Measurements from ENCODE around the gene PRKCE.
A peak's percentile ranks its signal among the peaks of the same experiment; 100 is the strongest.

The PRKCE gene

GRCh38 chr2:46009315-46009714 is 357.8 kb downstream of the PRKCE start:
- Histone ChIP-seq H3K27me3 (replicated peaks) (no peaks in the 10 kb centered on the region), H3K36me3 (replicated peaks) (no peaks in the 10 kb centered on the region), H3K4me3 (ENCODE audit: low read depth, low read length) (no peak overlapping the region), H3K27ac (no peak overlapping the region)
- in situ Hi-C loops (cut with HindIII; ENCODE audit: low pct_ligation_motif_present, low sequenced_read_pairs) = no loop called here
- no peak for DNase-seq
- TF ChIP-seq CTCF (IDR thresholded peaks at IDR 0.05; ENCODE audit: low read depth, low read length, missing control alignments) = no peak

- no peak overlapping the region for H3K4me3 ChIP-seq (ENCODE audit: low read depth, low read length)
- H3K36me3 ChIP-seq (replicated peaks) = no peaks in the 10 kb centered on the region
- no peak for DNase-seq
- in situ Hi-C loops (cut with HindIII; ENCODE audit: low pct_ligation_motif_present, low sequenced_read_pairs) = no loop called here
- no peak for TF ChIP-seq CTCF (IDR thresholded peaks at IDR 0.05; ENCODE audit: low read depth, low read length, missing control alignments)
- H3K27ac ChIP-seq = no peak overlapping the region
- H3K27me3 ChIP-seq (replicated peaks) = no peaks in the 10 kb centered on the region
These were observed 358.3 kb downstream of the PRKCE start for GRCh38 chr2:46009772-46010171.

- TF ChIP-seq CTCF (IDR thresholded peaks at IDR 0.05; ENCODE audit: low read depth, low read length, missing control alignments) = no peak
- Histone ChIP-seq H3K4me3 (ENCODE audit: low read depth, low read length) (no peak overlapping the region), H3K27me3 (replicated peaks) (no peaks in the 10 kb centered on the region), H3K27ac (no peak overlapping the region), H3K36me3 (replicated peaks) (no peaks in the 10 kb centered on the region)
- no peak for DNase-seq
- in situ Hi-C loops (cut with HindIII; ENCODE audit: low pct_ligation_motif_present, low sequenced_read_pairs) = no loop called here
These were observed 358.9 kb downstream of the PRKCE start for GRCh38 chr2:46010223-46010924.

GRCh38 chr2:46010925-46011490 is 359.5 kb downstream of the PRKCE start:
- in situ Hi-C loops (cut with HindIII; ENCODE audit: low pct_ligation_motif_present, low sequenced_read_pairs) = no loop called here
- DNase-seq = no peak

GRCh38 chr2:46012618-46013240 is 361.3 kb downstream of the PRKCE start:
- Histone ChIP-seq H3K27me3 (replicated peaks) (no peaks in the 10 kb centered on the region), H3K27ac (no peak overlapping the region), H3K36me3 (replicated peaks) (no peaks in the 10 kb centered on the region), H3K4me3 (ENCODE audit: low read depth, low read length) (no peak overlapping the region)
- in situ Hi-C loops (cut with HindIII; ENCODE audit: low pct_ligation_motif_present, low sequenced_read_pairs) = no loop called here
- TF ChIP-seq CTCF (IDR thresholded peaks at IDR 0.05; ENCODE audit: low read depth, low read length, missing control alignments) = no peak
- DNase-seq = no peak

More at GRCh38 chr2:46010925-46011490, 359.5 kb downstream of the PRKCE start:
- no peak overlapping the region for H3K4me3 ChIP-seq (ENCODE audit: low read depth, low read length)
- no peaks in the 10 kb centered on the region for H3K36me3 ChIP-seq (replicated peaks)
- no peak overlapping the region for H3K27ac ChIP-seq
- peak; percentile 45 for TF ChIP-seq CTCF (IDR thresholded peaks at IDR 0.05; ENCODE audit: low read depth, low read length, missing control alignments)
- no peaks in the 10 kb centered on the region for H3K27me3 ChIP-seq (replicated peaks)
